ENCODE data around the gene APOBEC4. TPM values are rescaled to one million over a fixed set of nuclear protein-coding genes. Genes with fewer than 3 reads are reported as not detected.

Gene APOBEC4
- polyA plus RNA-seq, 3 donors: 0.04 TPM; not detected in 2

- DNase-seq: no peak
Observed at GRCh38 chr1:183675883-183676585, 22.9 kb upstream of the APOBEC4 start.

GRCh38 chr1:183675381-183675780 lies 22.3 kb upstream of the APOBEC4 start:
- no peak for DNase-seq

GRCh38 chr1:183674886-183675285 lies 21.8 kb upstream of the APOBEC4 start:
- DNase-seq: no peak

GRCh38 chr1:183674339-183674738 lies 21.2 kb upstream of the APOBEC4 start:
- no peak for DNase-seq

- no peak for DNase-seq
Observed at GRCh38 chr1:183673605-183674323, 20.6 kb upstream of the APOBEC4 start.

GRCh38 chr1:183670169-183670568 lies 17.1 kb upstream of the APOBEC4 start:
- DNase-seq: no peak

- DNase-seq: no peak
Observed at GRCh38 chr1:183656355-183656754, 3.2 kb upstream of the APOBEC4 start.

GRCh38 chr1:183655562-183656075 lies 2.5 kb upstream of the APOBEC4 start:
- peak; percentile 83 for DNase-seq

- DNase-seq: no peak
Observed at GRCh38 chr1:183654706-183655105, 1.6 kb upstream of the APOBEC4 start.

- DNase-seq: no peak
Observed at GRCh38 chr1:183653876-183654451, 848 bp upstream of the APOBEC4 start.

GRCh38 chr1:183653462-183653794 lies 312 bp upstream of the APOBEC4 start:
- no peak for DNase-seq

GRCh38 chr1:183652107-183652506 lies 1.0 kb downstream of the APOBEC4 start:
- DNase-seq: no peak

- no peak for DNase-seq
Observed at GRCh38 chr1:183651612-183652011, 1.5 kb downstream of the APOBEC4 start.

- no peak for DNase-seq
Observed at GRCh38 chr1:183648042-183648441, 5.1 kb downstream of the APOBEC4 start.

- DNase-seq: no peak
Observed at GRCh38 chr1:183646776-183647175, 6.3 kb downstream of the APOBEC4 start.

GRCh38 chr1:183645531-183645930 lies 7.6 kb downstream of the APOBEC4 start:
- no peak for DNase-seq

- no peak for DNase-seq
Observed at GRCh38 chr1:183642166-183642565, 10.9 kb downstream of the APOBEC4 start.

- no peak for DNase-seq
Observed at GRCh38 chr1:183640193-183640592, 12.9 kb downstream of the APOBEC4 start.

GRCh38 chr1:183638649-183639387 lies 14.3 kb downstream of the APOBEC4 start:
- DNase-seq: no peak

GRCh38 chr1:183636783-183637182 lies 16.3 kb downstream of the APOBEC4 start:
- no peak for DNase-seq

- DNase-seq: no peak
Observed at GRCh38 chr1:183636334-183636682, 16.8 kb downstream of the APOBEC4 start.

GRCh38 chr1:183635606-183636333 lies 17.3 kb downstream of the APOBEC4 start, which contains the start of gene ARPC5:
ARPC5 (minus strand) TSS chr1:183635783; CDS start chr1:183635659, 124 bp downstream.
- DNase-seq: peak; percentile 96
